ENCODE results near the gene HDAC4.

DNA sequence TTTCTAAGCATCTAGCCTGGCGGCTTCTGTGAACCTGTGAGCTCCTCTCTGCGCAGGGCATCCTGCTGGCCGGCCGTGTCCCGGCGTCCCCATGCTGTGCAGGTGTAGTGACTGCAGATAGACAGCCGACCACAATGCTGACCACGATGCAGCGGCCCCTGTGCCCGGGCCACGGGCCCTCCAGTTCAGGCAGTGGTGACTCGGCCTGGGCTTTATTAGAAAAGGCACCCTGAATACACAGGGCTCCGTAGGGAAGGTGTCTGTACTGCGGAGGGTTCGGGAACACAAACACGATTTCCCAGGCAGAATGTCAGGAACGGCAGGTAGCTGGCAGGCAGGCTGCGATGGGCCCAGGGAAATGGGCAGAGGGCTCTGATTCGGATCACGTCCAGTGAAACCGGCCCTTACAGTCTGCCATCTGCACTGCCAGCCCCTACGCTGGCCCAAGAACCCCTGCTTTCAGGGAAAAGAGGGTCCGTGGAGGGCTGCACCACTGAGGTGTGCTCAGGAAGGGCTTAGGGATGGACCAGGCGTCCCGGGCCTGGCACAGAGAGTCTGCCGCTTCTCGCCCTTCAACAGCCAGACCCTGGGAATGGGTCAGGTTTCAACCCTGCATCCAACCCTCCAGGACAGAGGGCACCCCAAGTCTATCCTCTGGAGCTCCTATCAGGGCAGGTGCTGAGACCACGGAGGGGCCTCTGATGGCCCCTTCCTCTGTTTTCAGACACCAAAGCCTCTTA lies 196.5 kb downstream of the HDAC4 start:
- TF ChIP-seq CTCF (IDR thresholded peaks at IDR 0.05; ENCODE audit: low read depth, low read length, missing input control): no peak
- no peak for TF ChIP-seq TAF1 (conservative IDR thresholded peaks at IDR 0.05)
- TF ChIP-seq GABPA (IDR thresholded peaks at IDR 0.05 in 1 of 2, conservative IDR thresholded peaks at IDR 0.05 in 1 of 2): no peak
- no peak for TF ChIP-seq REST (IDR thresholded peaks at IDR 0.05)
- no peak for TF ChIP-seq RXRA (IDR thresholded peaks at IDR 0.05)
- TF ChIP-seq YY1 (IDR thresholded peaks at IDR 0.05): no peak
- TF ChIP-seq ATF3 (IDR thresholded peaks at IDR 0.05): no peak
- TF ChIP-seq JUND (IDR thresholded peaks at IDR 0.05): no peak
- no peak for TF ChIP-seq EGR1 (IDR thresholded peaks at IDR 0.05; ENCODE audit: low read depth in 2 of 2)
